ENCODE measurements around the gene PPP3CA. TPM values are rescaled to one million over a fixed set of nuclear protein-coding genes. Genes with fewer than 3 reads are reported as not detected.

The PPP3CA gene
- total and polyA plus RNA-seq, 2 of the 8 experiments (the other 6 are each of a cell fraction or from before 2014, with no cell fraction given), result 7.9 to 35.0 TPM

DNA sequence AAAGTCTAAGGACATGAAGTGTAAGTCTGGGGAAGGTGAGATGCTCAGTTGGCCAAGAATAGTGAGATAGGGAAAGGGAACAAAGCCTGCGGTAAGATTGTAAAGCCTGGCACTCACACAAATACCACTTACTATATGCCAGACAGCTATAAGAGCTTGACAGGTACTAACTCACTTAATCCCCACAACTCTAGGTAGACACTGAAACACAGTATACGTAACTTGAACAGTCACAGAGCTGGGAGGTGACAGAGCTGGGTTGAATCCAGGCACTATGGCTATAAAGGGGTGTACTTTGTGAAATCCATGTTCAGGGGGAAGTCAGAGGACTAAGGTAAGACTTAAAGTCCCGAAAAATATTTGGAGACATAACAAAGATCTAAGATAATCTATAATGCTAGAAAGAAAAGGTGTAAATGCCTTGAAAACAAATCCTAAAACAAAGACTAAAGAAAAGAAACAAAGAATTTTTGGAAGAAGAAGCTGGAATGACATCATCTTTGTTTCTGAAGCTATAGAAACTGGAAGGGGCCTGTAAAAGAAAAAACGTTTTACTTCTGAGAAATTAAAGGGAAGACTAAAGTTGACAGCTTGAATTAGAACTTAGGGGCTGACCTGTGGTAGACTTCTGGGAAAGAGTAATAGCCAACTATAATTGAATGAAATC, 172.5 kb downstream of the PPP3CA start (continued):
- TF ChIP-seq, protein P1, sequence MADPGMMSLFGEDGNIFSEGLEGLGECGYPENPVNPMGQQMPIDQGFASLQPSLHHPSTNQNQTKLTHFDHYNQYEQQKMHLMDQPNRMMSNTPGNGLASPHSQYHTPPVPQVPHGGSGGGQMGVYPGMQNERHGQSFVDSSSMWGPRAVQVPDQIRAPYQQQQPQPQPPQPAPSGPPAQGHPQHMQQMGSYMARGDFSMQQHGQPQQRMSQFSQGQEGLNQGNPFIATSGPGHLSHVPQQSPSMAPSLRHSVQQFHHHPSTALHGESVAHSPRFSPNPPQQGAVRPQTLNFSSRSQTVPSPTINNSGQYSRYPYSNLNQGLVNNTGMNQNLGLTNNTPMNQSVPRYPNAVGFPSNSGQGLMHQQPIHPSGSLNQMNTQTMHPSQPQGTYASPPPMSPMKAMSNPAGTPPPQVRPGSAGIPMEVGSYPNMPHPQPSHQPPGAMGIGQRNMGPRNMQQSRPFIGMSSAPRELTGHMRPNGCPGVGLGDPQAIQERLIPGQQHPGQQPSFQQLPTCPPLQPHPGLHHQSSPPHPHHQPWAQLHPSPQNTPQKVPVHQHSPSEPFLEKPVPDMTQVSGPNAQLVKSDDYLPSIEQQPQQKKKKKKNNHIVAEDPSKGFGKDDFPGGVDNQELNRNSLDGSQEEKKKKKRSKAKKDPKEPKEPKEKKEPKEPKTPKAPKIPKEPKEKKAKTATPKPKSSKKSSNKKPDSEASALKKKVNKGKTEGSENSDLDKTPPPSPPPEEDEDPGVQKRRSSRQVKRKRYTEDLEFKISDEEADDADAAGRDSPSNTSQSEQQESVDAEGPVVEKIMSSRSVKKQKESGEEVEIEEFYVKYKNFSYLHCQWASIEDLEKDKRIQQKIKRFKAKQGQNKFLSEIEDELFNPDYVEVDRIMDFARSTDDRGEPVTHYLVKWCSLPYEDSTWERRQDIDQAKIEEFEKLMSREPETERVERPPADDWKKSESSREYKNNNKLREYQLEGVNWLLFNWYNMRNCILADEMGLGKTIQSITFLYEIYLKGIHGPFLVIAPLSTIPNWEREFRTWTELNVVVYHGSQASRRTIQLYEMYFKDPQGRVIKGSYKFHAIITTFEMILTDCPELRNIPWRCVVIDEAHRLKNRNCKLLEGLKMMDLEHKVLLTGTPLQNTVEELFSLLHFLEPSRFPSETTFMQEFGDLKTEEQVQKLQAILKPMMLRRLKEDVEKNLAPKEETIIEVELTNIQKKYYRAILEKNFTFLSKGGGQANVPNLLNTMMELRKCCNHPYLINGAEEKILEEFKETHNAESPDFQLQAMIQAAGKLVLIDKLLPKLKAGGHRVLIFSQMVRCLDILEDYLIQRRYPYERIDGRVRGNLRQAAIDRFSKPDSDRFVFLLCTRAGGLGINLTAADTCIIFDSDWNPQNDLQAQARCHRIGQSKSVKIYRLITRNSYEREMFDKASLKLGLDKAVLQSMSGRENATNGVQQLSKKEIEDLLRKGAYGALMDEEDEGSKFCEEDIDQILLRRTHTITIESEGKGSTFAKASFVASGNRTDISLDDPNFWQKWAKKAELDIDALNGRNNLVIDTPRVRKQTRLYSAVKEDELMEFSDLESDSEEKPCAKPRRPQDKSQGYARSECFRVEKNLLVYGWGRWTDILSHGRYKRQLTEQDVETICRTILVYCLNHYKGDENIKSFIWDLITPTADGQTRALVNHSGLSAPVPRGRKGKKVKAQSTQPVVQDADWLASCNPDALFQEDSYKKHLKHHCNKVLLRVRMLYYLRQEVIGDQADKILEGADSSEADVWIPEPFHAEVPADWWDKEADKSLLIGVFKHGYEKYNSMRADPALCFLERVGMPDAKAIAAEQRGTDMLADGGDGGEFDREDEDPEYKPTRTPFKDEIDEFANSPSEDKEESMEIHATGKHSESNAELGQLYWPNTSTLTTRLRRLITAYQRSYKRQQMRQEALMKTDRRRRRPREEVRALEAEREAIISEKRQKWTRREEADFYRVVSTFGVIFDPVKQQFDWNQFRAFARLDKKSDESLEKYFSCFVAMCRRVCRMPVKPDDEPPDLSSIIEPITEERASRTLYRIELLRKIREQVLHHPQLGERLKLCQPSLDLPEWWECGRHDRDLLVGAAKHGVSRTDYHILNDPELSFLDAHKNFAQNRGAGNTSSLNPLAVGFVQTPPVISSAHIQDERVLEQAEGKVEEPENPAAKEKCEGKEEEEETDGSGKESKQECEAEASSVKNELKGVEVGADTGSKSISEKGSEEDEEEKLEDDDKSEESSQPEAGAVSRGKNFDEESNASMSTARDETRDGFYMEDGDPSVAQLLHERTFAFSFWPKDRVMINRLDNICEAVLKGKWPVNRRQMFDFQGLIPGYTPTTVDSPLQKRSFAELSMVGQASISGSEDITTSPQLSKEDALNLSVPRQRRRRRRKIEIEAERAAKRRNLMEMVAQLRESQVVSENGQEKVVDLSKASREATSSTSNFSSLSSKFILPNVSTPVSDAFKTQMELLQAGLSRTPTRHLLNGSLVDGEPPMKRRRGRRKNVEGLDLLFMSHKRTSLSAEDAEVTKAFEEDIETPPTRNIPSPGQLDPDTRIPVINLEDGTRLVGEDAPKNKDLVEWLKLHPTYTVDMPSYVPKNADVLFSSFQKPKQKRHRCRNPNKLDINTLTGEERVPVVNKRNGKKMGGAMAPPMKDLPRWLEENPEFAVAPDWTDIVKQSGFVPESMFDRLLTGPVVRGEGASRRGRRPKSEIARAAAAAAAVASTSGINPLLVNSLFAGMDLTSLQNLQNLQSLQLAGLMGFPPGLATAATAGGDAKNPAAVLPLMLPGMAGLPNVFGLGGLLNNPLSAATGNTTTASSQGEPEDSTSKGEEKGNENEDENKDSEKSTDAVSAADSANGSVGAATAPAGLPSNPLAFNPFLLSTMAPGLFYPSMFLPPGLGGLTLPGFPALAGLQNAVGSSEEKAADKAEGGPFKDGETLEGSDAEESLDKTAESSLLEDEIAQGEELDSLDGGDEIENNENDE (IDR thresholded peaks at IDR 0.05; ENCODE audit: insufficient replicate concordance, low read length), result no peak
- TF ChIP-seq TBP (IDR thresholded peaks at IDR 0.05; ENCODE audit: low read depth, low read length) (no peak), SRF (IDR thresholded peaks at IDR 0.05; ENCODE audit: low read depth, low read length) (no peak), KDM5A (IDR thresholded peaks at IDR 0.05; ENCODE audit: low read length) (no peak), KDM4A (IDR thresholded peaks at IDR 0.05; ENCODE audit: low read depth, low read length, severe bottlenecking) (no peak)
- TF ChIP-seq, protein P2, sequence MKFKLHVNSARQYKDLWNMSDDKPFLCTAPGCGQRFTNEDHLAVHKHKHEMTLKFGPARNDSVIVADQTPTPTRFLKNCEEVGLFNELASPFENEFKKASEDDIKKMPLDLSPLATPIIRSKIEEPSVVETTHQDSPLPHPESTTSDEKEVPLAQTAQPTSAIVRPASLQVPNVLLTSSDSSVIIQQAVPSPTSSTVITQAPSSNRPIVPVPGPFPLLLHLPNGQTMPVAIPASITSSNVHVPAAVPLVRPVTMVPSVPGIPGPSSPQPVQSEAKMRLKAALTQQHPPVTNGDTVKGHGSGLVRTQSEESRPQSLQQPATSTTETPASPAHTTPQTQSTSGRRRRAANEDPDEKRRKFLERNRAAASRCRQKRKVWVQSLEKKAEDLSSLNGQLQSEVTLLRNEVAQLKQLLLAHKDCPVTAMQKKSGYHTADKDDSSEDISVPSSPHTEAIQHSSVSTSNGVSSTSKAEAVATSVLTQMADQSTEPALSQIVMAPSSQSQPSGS (IDR thresholded peaks at IDR 0.05; ENCODE audit: low read length), result no peak
- TF ChIP-seq, protein P3, sequence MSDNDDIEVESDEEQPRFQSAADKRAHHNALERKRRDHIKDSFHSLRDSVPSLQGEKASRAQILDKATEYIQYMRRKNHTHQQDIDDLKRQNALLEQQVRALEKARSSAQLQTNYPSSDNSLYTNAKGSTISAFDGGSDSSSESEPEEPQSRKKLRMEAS (IDR thresholded peaks at IDR 0.05), result no peak

Data from H1 (cell line).